SK-N-SH (cell line): ENCODE measurements around the gene WEE1.

Source experiments
- POLR2AphosphoS5 ChIP-seq: IDR thresholded peaks from 2 replicates; pipeline ENCODE4 v1.6.1; 2012; ENCODE audit warnings: low read depth, low read length
- SIN3A ChIP-seq: IDR thresholded peaks from 2 replicates; pipeline ENCODE4 v1.6.1; 2012; ENCODE audit warnings: low read depth, mild to moderate bottlenecking, low read length, moderate library complexity, borderline replicate concordance
- TCF12 ChIP-seq: IDR thresholded peaks from 2 replicates; pipeline ENCODE4 v1.4.0; 2012
- TF ChIP-seq, protein P1 (sequence below): fragments of 200-600 bp; sonication (generic); IDR thresholded peaks from 2 replicates; pipeline ENCODE4 v1.6.1; 2017; ENCODE audit warnings: antibody characterized with exemption, mild to moderate bottlenecking, moderate library complexity

DNA sequence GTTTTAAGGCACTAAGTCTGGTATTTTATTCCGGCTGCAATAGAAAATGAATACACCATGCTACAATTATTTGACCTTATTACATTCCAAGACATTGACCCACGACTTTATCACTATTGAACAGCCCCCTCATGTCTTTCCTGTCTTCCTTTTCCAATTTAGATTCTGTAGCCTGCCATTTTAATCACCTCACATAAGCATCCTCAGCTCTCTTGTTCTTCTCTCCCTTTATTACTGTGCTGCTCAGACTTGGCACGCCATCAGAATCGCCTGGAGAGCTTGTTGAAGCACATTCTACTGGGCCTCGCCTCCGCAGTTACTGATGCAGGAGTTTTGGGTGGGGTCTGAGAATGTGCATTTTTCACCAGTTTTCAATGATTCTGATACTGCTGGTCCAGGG, 51.7 kb downstream of the WEE1 start:
- no peak for TF ChIP-seq POLR2AphosphoS5
- TF ChIP-seq SIN3A: no peak
- TF ChIP-seq, protein P1, sequence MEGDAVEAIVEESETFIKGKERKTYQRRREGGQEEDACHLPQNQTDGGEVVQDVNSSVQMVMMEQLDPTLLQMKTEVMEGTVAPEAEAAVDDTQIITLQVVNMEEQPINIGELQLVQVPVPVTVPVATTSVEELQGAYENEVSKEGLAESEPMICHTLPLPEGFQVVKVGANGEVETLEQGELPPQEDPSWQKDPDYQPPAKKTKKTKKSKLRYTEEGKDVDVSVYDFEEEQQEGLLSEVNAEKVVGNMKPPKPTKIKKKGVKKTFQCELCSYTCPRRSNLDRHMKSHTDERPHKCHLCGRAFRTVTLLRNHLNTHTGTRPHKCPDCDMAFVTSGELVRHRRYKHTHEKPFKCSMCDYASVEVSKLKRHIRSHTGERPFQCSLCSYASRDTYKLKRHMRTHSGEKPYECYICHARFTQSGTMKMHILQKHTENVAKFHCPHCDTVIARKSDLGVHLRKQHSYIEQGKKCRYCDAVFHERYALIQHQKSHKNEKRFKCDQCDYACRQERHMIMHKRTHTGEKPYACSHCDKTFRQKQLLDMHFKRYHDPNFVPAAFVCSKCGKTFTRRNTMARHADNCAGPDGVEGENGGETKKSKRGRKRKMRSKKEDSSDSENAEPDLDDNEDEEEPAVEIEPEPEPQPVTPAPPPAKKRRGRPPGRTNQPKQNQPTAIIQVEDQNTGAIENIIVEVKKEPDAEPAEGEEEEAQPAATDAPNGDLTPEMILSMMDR: no peak
- TF ChIP-seq TCF12: no peak
